ENCODE measurements around the gene PLXND1.

The PLXND1 gene

DNA sequence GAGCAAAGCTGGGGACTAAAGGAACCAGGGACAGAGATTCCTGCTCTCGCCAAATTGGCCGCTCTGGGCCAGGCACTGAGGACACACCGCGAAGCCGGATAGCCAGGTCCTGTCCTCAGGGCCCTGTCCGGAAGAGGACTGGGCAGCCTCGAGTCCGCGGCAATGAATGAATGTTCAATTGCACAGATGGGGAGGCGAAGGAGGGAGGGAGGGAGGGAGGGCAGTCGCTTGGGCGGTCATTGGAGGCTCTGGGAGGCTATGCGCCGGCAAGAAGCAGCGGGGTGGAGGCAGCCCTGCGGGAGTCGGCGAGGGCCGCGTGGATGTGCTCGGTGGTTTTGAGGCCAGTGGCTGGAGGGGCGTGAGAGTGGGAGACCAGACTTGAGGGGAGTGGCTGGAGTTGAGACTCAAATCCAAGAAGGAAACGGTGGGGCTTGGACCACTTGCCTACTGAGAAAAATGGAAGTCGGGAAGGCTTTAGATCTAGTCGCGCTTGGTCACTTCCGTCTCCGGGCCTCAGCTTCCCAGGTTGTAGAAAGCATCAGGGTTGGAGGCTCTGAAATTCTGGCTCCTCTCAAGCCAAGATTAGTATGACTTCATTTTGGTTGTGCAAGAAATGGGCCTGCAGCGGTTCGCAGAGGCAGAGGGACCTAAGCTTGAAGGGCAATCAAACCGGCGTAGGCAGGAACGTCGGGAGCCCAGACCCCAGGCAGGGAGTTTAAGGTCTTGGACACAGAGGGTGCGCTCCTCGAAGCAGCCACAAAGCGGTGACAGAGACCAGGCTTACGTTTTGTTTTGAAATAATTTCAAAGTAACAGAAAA is 21.1 kb upstream of the PLXND1 start:
- DNase-seq, result peak; percentile 95 to 97

DNA sequence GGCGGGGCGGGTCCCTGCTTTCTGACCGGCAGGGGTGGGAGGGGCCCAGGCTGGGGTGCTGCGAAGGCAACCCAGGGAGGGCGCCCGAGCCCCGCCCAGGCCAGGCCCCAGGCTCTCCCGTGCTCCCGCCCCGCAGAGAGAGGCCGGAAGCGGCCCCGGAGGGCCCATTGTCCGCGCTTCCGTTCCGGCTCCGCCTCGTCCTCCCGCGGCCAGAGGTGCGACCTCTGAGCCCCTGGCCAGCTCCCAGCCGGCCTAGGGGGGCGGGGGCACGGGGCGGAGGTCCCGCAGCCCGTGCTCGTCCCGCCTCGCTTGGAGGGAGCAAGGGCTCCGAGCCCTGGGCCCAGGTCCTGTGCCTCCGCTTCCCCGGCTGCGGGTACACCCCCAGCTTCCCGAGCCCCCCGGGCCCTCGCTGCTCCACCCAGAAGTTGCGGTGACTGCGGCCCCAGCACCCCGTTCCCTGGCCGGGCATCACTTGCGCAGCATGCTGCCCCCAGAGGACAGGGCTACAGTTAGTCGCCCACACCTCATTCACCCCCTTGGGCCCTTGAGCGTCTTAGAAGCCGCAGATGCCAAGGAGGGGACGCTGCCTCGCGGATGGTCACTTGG is 20.4 kb upstream of the PLXND1 start:
- peak; percentile 50 to 66 for DNase-seq

DNA sequence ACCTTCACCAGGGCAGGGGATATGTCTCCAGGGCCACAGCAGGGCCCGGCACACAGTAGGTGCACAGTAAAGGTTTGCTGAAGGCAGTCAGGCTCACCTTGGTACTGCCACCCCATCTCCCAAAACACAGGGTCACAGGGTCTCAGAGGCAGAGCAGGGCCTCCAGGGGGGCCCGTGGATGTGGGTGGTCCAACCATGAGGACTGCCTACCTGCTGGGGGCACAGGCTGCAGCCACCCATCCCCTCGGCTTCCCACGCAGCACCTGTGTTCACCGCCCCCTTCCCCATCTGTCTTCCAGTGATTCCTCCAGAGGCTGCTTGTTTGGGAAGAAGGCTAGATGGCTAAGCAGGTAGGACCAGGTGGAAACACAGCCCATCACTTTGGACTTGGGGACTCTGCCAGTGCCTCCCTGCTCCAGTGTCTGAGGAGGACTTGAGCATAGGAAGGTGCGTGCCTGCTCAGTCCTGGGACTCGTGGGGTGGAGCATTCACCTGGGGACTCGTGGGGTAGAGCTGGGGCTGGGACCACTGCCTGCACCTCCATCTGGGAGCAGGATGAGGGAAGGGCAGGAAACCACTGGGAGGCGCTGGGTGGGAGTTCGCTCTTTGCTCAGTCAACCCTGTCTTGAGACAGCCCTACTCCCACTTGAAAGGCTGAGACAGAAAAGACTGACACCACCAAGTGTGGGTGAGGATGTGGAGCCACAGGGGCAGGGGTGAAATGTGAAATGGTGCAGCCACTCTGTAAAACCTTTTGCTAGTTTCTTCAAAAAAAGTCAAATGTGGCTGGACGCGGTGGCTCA is 18.8 kb upstream of the PLXND1 start:
- DNase-seq, result peak in 1 of 2 experiments; percentile 22

DNA sequence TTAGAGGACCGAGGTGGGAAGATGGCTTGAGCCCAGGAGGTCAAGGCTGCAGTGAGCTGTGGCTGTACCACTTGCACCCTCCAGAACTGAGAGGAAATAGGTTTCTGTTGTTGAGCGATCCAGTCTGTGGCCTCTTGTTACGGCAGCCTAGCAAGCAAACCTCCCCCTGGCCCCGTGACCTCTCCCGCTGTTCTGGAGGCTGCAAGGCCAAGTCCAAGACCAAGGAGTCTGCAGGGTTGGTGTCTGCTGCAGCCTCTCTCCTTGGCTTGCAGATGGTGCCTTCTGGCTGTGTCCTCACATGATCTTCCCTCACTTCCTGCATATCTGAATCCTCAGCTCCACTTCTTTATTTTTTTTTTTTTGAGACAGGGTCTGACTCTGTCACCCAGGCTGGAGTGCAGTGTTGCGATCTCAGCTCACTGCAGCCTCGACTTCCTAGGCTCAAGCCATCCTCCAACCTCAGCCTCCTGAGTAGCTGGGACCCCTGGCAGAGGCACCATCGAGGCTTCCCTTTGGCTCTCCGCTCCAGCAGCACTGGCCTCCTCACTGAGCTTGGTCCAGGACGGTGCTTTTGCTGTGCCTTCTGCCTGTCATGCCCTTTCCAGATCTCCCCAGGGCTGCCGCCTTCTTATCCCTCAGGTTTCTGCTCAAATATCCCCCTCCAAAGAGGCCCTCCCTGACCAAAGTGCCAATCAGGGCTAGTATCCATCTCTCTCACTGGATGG is 18.0 kb upstream of the PLXND1 start:
- DNase-seq, result peak; percentile 70 to 81

DNA sequence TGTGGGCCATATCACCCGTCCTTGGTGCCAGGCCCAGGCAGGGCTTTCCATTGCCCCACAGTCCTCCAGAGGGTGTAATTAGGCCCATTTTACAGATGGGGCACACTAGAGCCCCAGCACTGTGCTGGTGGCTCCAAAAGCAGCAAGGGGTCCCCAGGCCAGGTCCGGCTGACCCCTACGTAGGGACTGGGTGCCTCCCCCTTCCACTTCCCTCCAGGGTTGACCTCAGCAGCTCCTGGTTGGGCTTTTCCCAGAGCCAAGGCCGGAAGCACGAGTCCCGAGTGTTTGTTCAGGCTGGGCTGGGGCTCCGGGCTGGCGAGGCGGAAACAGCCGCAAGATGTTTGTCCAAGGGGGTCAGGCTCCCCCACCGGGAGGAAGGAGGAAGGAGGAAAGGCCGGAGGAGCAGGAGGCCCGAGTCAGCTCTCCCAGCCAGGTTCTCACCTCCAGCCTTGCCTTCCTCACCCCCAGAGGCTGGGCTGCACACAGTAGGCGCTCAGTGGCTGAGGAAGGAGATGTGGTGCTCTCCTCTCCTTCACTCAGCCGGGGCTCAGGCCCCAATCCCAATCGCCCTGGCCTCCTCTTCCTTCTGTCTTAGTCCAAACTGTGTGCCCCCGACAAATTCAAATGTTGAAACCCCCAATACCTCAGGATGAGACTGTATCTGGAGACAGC is 17.1 kb upstream of the PLXND1 start:
- no peak for DNase-seq

DNA sequence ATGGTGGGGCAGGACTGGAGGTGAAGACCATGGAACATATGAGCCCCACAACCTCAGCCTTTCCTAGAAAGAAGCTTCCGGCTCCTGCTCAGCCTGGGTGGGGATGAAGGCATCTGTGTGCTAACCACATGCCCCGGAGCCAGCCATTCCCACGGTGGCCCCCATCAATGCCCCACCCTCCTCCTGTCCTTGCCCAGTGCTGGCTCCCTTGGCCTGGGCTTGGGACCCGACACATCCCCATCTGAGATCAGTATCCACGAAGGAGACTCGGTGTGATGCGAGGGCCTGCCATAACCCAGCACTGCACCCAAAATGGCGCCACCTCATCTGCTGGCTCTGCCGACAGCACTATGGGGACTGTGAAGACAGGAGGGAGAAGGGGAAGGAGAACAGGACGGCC is 16.5 kb upstream of the PLXND1 start:
- no peak for DNase-seq

DNA sequence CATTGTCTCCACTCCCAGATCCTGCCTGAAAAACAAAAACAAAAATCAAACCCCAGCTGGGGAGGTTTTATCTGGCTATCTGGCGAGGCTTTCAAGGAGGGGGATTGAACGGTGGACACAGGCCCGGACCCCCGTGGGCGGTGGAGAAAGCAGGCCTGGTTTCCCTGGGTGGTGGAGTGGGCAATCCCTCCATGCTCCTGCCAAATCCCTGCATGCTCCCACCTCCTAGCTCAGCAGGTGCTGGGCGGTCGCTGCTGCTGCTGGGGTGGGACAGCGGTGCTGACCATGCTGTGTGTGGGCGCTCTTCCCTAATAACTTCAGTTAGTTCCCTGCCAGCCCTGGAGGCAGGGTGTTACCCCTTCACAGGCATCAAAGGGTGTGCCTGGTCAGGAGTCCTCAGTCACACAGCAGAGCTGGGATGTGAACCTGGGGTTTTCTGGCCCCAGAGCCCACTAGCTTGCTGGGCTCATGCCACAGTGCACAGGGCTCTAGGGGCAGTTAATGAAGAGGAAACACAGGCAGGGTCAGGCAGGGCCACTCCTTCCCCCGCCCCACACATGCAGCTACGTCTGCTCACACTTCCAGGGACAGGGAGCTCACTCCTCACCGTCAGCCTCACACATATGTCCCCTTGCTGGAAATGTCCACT is 15.9 kb upstream of the PLXND1 start:
- no peak for DNase-seq

DNA sequence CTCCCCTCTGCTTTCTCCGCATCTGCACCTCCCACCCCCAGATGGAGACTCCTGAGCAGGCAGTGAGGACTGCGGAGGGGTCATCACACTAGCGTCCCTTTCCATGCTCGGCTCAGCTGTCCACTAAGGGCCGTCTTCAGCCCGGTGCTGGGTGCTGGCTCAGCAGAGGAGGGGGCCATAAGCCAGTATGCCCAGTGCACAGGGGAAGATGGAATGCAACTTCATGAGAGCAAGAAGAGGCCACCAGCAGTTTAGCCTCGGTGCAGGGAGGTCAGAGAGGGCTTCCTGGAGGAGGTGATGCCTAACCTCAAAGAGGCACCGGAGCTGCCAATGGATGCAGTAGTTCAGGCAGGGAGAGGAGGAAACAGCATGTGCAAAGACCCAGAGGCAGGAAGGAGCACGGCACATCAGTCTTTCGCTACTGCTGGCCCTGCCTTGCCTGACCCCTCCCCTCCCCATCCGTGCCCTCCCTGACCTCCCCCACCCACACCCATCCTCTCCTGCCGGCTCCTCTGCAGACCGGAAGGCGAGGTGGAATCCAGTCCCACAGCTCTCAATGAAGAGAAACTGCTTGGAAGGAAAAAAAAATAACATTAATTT is 15.2 kb upstream of the PLXND1 start:
- no peak for DNase-seq

DNA sequence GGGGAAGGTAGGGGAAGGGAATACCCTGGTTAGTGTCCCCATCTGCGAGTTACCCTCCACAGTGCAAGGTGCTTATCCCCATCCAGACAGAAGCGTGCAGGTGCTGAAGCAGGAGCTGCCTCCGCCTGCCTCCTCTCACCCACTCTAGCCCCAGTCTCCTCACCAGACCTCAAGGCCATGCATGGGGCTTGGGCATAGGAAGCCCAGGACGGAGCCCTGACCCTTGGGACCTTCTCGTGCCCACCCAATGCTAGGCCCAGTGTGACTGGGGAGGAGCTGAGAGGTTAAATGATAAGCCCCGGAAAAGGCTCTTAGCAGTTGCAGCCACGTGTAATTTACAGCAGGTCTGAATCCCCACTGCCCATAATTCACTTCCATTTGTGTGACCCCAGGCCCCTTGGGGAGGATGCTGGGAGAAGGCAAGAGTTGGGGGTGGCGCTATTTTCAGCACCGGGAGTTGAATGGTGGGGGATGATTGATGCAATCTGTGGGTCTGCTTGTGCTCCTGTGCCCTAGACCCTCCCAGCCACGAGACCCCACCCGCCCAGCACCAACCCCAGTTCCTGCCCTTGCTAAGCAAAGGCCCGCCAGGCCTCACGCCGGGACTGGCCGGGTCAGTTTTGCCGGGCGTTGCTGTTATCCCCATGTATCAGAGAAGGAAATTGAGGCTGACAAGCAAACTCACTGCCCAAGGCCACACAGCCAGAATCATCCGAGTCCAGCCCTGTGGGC is 14.5 kb upstream of the PLXND1 start:
- no peak for DNase-seq

DNA sequence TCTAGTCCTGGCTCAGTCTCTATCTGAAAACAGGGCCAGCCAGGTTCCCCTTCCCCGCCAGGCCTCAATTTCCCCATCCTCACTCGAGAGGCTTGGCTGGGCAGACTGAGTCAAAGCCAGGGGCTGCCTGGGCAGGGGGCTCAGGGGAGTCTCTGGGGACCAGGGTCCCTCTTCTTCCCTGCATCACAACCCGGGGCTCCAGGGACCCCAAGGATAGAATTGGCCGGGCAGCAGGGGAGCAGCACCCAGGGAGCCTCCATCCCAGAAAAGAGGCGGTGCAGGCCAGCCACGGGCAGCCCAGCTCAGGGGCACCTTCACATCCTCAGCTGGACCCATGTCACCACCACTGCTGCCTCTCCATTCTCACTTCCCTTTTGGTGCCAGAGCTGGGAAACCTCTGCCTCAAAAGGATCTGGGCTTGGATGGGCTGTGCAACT is 13.3 kb upstream of the PLXND1 start:
- DNase-seq, result peak; percentile 8 to 15

DNA sequence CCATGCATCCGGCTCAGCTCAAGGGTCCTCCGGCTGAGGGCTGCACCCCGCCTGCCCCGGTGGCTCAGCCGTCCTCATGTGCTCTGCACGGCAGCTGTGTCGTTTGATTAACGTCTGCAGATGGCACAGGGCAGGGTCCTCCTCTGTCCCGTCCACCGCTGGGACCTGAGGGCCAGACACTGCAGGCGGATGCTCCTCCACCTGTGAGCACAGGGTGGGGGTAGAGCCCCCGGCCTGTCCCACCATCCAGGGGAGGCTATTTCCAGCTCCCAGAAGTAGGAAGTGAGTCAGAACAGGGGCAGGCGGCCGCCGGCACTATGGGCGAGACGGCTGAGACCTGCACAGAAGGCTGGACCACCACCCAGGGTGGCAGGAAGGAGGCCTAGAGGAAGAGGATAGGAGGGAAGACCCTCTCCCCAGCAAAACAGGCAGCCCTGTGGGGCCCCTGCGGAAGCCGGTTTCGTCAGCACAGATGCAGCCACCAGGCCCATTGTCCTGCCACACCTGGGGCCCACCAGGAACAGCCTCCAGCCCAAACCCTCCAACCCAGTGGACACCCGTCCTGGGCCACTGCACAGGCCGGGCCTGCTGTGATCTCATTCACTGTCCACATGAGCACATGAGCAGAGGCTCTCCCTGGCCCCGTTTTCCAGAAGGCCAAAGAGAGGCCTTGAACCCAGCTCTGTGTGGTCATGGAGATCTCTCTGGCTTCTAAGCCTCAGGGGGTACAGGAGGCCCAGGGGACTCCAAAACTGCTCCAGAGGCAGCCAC is 12.6 kb upstream of the PLXND1 start:
- DNase-seq, result peak; percentile 33 to 40

DNA sequence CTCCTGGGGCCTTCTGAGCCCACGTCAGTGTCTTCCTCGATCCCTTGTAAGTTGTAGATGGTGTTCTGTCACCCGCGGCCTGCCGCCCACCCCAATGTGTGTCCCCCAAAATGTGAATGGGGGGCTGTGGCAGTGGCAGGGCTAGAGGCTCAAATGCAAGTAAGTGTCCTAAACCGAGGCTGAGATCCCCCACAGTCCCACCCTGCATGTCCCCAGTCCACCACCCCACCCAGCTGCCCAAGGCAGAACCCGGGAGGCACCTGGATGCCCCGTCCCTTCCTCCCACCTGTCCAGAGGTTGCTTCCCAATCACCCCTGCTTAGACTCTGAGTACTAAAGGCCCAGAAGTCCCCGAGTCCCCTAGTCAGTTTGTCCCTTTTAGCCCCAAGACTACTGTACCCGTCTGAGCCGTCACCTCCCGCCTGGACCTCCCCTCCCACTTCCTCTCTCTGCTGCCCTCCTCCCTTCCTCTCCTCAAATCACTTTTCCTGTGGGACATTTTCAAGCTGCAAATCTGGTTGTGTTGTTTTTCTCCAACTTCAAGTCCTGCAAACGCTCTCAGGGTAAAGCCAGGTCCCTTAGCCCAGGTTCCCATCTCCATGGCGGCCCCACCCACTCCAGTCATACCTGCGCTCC is 11.8 kb upstream of the PLXND1 start:
- peak; percentile 51 to 53 for DNase-seq

DNA sequence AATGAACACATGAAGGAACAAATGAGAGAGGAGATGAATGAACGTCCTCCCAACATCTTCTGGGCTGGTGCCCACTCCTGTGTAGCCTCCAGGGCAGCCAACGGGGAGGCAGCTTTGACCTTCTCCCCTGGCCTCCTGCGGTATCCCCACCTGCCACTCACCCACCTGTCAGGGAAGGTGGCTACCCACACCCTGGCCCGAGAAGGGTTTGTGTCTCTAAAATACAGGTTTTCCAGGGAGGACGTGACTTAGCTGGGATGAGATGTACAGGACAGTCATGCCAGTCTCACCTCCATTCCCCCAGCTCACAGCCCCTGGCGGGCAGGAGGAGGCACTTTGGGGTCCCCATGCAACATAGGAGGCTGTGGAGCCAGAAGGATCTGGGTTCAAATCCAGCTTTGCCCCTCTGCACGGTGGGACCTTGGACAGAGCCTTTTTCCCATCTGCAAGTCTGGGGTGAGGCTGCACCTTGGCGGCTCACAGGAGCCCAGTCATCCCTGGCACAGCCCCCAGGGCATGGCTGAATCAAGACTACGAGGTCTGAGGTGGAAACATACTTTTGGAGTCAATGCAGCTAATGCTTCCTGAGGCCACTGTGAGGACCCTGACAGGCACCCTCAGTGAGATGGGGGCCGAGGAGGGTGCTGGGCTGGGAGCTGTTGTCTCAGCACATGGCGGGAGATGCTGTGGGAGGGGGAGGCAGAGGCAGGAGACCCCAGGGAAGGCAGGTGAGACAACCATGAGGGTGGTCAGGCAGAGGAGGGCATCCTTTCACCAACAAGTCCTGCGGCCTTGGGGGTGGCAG is 11.1 kb upstream of the PLXND1 start:
- no peak for DNase-seq

DNA sequence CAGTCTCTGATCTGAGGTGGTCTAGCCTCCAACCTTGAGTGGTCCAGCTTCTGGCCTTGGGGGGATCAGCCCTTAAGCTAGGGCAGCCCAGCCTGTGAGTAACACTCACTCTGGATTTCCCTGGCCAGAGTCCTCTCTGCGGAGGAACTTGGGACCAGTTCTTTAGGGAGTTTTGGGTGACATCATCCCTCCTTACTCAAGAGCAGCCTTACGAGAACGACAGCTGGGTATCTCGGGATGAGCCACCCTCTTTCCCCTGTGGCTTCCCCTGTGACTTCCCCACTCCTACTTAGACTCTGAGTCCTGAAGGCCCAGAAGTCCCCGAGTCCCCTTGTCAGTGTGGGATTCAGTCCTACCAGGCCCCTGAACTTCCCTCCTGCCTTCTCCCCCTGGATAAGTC is 10.2 kb upstream of the PLXND1 start:
- peak; percentile 52 to 59 for DNase-seq

DNA sequence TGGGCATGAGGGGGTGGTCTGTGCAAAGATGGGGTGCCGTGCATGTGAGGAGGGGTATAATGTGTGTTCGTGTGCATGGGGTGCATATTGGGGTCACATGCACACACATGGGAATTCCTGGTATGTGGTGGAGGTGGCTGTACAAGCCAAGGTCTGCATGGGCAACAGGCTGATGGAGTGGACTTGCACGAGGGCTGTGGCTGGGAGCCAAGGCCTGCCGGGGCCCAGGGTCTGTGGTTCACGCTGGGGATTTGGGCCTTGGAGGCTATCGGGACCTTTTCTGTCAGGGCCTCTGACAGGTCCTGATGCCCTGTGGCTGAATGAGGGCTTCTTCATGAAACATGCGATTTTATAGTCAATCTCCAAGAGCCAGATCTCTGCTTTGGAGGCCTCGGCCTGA is 9.8 kb upstream of the PLXND1 start:
- no peak for DNase-seq

DNA sequence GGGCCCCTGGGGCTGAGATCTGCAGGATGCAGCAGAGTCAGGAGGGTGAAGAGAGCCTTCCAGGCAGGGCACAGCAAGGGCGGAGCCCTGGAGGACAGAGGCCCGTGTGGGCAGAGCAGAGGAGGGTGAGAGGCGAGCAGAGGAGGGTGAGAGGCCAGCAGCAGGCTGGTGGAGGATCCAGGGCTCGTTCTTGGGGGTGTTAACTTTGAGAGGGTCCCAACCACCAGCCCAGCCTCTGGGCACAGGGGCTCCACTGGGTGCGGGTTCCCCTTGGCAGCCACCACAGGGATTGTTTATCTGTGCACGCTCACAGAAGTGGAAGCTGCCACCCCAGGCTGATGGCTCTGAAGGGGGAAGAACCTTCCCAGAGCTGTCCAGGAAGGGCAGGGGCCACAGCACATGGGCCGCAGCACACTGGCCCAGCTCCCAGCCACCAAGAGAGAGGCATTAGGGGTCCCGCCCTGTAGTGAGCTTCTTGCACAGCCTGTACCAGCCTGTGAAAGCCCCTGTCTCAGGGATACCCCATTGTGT is 9.3 kb upstream of the PLXND1 start:
- DNase-seq, result no peak

DNA sequence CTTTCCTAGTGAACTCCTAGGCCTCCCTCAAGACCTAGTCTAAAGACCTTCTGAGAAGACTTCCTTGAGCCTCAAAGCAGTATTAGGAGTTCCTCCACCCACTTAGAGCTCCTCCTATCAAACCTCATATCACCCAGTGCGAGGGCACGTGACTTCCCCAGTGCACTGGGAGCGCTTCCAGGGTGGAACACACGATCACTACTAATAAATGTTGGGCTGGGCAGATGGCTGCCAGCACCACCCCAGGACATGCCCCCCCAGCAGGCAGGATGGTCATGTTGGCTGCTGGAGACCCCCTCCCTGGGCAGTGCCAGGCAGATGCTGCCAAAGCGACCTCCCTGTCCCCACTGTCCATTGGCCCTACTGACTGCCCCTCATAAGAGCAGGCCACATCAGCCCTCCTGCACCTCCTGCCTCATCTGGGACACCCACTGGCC is 8.5 kb upstream of the PLXND1 start:
- DNase-seq, result peak; percentile 36

DNA sequence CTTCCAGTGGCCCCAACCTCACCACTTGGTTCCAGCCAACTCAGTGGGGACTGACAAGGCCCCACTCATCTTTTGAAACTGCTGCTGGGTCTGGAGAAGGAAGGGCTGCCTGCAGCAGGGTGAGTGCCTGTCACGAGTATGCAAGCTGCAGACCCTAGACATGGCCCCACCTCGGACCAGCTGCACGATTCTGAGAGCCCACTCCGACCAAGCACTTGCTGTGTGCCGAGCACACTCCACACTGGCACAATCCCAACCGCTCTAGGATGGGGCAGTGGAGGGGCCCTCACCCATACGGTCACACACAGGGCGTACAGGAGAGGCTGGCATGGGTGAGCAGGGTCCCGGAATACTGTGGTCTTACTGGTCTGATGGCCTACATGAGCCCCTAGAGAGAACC is 8.0 kb upstream of the PLXND1 start:
- no peak for DNase-seq
